Ovary (tissue), 1 donor: ENCODE data around the gene TRIO.

Experiments
- EP300 ChIP-seq: sonication (generic); formaldehyde crosslinking; IDR thresholded peaks from one replicate; pipeline ENCODE4 v1.6.1; 2017; ENCODE audit warnings: antibody characterized with exemption
- POLR2A ChIP-seq: fragments of 450-650 bp; IDR thresholded peaks from one replicate; pipeline ENCODE4 v1.6.1; 2017; ENCODE audit warnings: antibody characterized with exemption, mild to moderate bottlenecking, moderate library complexity

- no peak for TF ChIP-seq POLR2A
- no peak for TF ChIP-seq EP300
Measured at GRCh38 chr5:14105718-14106410, 37.3 kb upstream of the TRIO start.
